ENCODE data around the gene HCAR3.

HCAR3 gene

DNA sequence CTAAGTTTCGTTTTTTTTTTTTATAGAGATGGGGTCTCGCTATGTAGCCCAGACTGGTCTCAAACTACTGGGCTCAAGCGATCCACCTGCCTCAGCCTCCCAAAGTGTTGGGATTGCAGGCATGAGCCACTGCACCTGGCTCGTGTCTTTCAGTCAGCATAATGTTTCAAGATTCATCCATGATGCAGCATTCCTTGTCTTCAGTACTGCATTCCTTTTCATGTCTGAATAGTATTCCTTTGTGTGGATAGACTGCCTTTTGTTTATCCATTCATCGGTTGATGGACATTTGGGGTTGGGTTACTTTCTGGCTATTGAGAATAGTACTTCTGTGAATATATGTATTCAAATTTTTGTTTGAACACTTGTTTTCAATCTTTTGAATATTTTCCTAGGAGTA lies 50.9 kb downstream of the HCAR3 start:
- DNase-seq: no peak

DNA sequence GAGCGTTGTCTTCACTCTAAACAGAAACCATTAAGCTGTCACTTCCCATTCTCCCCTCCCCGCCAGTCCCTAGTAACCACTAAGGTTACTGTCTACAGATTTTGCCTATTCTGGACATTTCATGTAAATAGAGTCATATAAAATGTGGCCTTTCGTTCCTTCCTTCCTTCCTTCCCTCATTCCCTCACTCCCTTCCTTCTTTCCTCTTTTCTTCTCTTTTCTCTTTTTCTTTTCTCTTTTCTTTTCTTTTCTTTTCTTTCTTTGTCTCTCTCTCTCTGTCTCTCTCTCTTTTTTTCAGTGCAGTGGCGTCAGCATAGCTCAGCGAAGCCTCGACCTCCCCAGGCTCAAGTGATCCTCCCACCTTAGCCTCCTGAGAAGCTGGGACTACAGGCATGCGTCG lies 51.3 kb downstream of the HCAR3 start:
- DNase-seq: no peak
